Adrenal gland (tissue), 5 donors: Measurements from ENCODE around the gene FAM180A.

ENCODE experiments used
- POLR2A ChIP-seq, 2 donors: fragments of 450-650 bp; IDR thresholded peaks; one replicate each; pipeline ENCODE4 v1.6.1; 2017; ENCODE audit warnings: antibody characterized with exemption in 2 of 2, mild to moderate bottlenecking in 2 of 2, moderate library complexity in 1 of 2
- TF ChIP-seq, protein P1 (sequence below), 6 experiments: fragments of 450-650 bp in 4 of 6; fragments of 200-600 bp in 2 of 6; sonication (generic) in 1 of 6; IDR thresholded peaks; 1 replicate in 5 of 6; 2 replicates in 1 of 6; pipeline versions ENCODE4 v1.5.1 to v1.8.0; 2016 to 2021; ENCODE audit warnings: antibody characterized with exemption in 6 of 6, mild to moderate bottlenecking in 2 of 6, moderate library complexity in 1 of 6
- donor health status: DM: no; HTN: no; CAD: no.

DNA sequence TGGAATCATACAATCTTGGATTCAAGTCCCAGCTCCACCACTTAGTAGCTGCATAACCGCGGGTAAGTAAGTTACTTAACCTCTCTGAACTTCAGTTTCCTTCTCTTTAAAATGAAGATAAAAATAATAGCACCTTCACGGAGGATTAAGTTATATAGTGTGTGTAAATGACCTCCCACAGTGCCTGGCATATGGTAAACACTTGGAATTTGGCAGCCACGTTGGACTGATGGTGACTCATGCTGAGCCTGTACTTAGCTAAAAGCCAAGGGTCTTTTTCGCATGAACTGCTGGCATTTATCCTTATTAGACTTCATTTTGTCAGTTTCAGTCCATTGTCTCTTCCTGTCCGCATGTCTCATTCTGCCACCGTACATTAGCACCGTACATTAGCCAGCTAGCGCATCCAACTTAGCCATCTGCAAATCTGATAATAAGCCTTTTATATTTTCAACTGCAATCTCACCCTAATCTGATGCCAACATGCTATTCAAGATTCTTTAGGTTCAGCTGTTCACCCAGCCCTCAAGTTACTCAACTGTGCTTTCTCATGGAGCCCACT, 31.9 kb downstream of the FAM180A start:
- TF ChIP-seq, protein P1, sequence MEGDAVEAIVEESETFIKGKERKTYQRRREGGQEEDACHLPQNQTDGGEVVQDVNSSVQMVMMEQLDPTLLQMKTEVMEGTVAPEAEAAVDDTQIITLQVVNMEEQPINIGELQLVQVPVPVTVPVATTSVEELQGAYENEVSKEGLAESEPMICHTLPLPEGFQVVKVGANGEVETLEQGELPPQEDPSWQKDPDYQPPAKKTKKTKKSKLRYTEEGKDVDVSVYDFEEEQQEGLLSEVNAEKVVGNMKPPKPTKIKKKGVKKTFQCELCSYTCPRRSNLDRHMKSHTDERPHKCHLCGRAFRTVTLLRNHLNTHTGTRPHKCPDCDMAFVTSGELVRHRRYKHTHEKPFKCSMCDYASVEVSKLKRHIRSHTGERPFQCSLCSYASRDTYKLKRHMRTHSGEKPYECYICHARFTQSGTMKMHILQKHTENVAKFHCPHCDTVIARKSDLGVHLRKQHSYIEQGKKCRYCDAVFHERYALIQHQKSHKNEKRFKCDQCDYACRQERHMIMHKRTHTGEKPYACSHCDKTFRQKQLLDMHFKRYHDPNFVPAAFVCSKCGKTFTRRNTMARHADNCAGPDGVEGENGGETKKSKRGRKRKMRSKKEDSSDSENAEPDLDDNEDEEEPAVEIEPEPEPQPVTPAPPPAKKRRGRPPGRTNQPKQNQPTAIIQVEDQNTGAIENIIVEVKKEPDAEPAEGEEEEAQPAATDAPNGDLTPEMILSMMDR (IDR thresholded peaks at IDR 0.05): no peak
- TF ChIP-seq POLR2A (IDR thresholded peaks at IDR 0.05): no peak
